Activated CD4-positive, alpha-beta T cell treated with anti-CD3 and anti-CD28 coated beads, Interleukin-2, amount 10 ng/mL, durations not matched to agents 7 days and 5 days (primary cell): ENCODE data around the gene LHB. TPM values are rescaled to one million over a fixed set of nuclear protein-coding genes. Genes with fewer than 3 reads are reported as not detected.
A peak's percentile ranks its signal among the peaks of the same experiment; 100 is the strongest.

Experiments used
- CTCF ChIA-PET: fragments of 350-600 bp; sonication (Branson Sonifier 250); formaldehyde crosslinking; loops from one replicate; lab custom pipeline; 2021; ENCODE audit warnings: antibody characterized with exemption; lab: Charles Lee
- POLR2A ChIA-PET: fragments of 350-600 bp; sonication (Branson Sonifier 250); formaldehyde crosslinking; loops from one replicate; lab custom pipeline; 2021; ENCODE audit warnings: antibody characterized with exemption; lab: Charles Lee
- DNase-seq: peaks from one replicate; pipeline ENCODE4 v3.0.0-alpha.2; 2020
- H3K27ac Mint-ChIP-seq: one replicate; pipeline ENCODE4 v1.8.0; 2021; ENCODE audit warnings: mild to moderate bottlenecking, moderate library complexity, mixed read lengths
- H3K27me3 Mint-ChIP-seq: one replicate; pipeline ENCODE4 v1.8.0; 2021; ENCODE audit warnings: mixed read lengths
- H3K36me3 Mint-ChIP-seq: one replicate; pipeline ENCODE4 v1.8.0; 2021; ENCODE audit warnings: low read depth, mixed read lengths
- H3K4me1 Mint-ChIP-seq: one replicate; pipeline ENCODE4 v1.8.0; 2021; ENCODE audit warnings: mixed read lengths
- H3K4me3 Mint-ChIP-seq: one replicate; pipeline ENCODE4 v1.8.0; 2021; ENCODE audit warnings: mild to moderate bottlenecking, moderate library complexity, mixed read lengths
- H3K9me3 Mint-ChIP-seq: one replicate; pipeline ENCODE4 v1.8.0; 2021; ENCODE audit warnings: mixed read lengths
- microRNA-seq: library from miRNA; unstranded; fragments of <30 nt; microRNA quantifications from one replicate; pipeline ENCODE4 v1.2.0, GENCODE V29; 2021; ENCODE audit warnings: borderline microRNAs expressed, borderline replicate concordance
- total RNA-seq, 2 experiments: library from RNA; stranded (reverse); gene quantifications; one replicate each; pipeline ENCODE4 v1.2.3, GENCODE V29; 2021

LHB gene
- total RNA-seq, 2 experiments from 2014 or later = not detected

DNA sequence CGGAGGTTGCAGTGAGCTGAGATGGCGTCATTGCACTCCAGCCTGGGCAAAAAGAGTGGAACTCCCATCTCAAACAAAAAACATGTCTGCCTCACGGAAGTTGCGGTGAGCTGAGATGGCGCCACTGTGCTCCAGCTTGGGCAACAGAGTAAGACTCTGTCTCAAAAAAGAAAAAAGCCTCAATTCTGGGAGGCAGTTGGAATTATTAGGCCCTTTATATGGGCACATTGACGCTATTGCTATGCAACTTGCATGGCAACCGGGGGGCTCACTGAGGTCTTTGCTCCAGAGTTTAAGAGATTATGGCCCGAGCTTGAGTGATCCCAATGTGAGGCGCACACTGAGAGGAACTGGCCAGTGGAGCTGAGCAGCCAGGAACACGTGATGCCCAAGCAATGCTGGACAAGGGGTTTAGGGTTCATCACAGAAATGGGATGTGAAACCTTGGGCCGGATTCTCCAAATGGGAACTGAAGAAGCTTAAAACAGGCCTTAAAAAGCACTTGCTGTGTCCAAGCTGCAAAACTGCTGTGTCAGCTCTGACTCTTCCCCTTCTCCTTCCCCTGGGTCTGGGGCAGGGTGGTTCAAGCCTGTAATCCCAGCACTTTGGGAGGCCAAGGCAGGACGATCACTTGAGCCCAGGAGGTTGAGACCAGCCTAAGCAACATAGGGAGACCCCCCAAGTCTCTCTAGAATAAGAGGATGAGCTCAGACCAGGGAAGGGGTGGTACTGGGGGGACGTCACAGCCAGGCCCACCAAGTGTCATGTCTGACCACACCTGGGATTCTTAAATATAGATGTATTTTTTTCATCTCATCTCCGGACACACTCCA lies 49.3 kb downstream of the LHB start:
- no peak for DNase-seq

DNA sequence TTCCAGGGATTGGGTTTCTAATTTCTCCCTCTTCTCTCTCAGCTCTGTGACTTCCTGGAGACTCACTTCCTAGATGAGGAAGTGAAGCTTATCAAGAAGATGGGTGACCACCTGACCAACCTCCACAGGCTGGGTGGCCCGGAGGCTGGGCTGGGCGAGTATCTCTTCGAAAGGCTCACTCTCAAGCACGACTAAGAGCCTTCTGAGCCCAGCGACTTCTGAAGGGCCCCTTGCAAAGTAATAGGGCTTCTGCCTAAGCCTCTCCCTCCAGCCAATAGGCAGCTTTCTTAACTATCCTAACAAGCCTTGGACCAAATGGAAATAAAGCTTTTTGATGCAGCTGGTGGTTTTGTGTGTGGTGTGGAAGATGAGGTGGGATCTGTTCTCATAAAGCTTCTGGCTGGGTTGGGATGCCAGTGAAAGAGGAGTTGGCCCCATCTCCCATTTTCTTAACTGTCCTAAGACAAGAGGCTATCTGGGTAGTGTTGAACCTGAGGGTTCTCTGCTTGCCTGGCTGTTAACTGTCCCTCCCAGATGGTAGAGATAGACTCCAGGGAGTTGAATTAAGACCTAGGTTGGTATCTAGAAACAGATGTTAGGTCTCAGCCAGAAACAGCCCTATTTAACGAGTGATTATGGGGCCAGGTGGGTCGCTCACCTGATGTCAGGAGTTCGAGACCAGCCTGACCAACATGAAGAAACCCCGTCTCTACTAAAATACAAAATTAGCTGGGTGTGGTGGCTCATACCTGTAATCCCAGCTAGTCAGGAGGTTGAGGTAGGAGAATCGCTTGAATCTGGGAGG lies 50.1 kb downstream of the LHB start:
- H3K36me3 Mint-ChIP-seq = peaks cover 37% of the 10 kb centered on the region
- H3K4me1 Mint-ChIP-seq = peaks cover 63% of the 10 kb centered on the region
- peak overlapping the region; percentile 90 for H3K4me3 Mint-ChIP-seq
- no peaks in the 10 kb centered on the region for H3K9me3 Mint-ChIP-seq
- no peaks in the 10 kb centered on the region for H3K27me3 Mint-ChIP-seq
- CTCF ChIA-PET = interaction anchor here (0.9 to 3.0 kb wide), 7 partner anchors 10 to 178 kb away, joined by 3 to 13 read pairs (median 5); partner anchors contain the start of genes GYS1, HSD17B14 and RUVBL2
- H3K27ac Mint-ChIP-seq = peak overlapping the region; percentile 97
- no peak for DNase-seq
- POLR2A ChIA-PET = interaction anchor here (0.6 to 0.7 kb wide), 2 partner anchors 27 to 179 kb away, joined by 3 read pairs; partner anchors contain the start of gene RUVBL2

More for the DNA sequence above, 49.3 kb downstream of the LHB start:
- ChIA-PET CTCF (interaction anchor here (0.5 to 3.0 kb wide), 7 partner anchors 9 to 179 kb away, joined by 3 to 13 read pairs (median 3); partner anchors contain the start of genes GYS1 and RUVBL2), POLR2A (interaction anchor here (0.6 to 1.0 kb wide), 3 partner anchors 9 to 26 kb away, joined by 3 to 7 read pairs (median 4); partner anchors contain the start of gene RUVBL2)
- peaks cover 36% of the 10 kb centered on the region for H3K36me3 Mint-ChIP-seq
- no peaks in the 10 kb centered on the region for H3K27me3 Mint-ChIP-seq
- H3K27ac Mint-ChIP-seq = no peak overlapping the region
- peak overlapping the region; percentile 90 for H3K4me3 Mint-ChIP-seq
- H3K4me1 Mint-ChIP-seq = peaks cover 55% of the 10 kb centered on the region
- no peaks in the 10 kb centered on the region for H3K9me3 Mint-ChIP-seq

Small RNA genes lying within 50 kb of the gene (microRNA-seq; reads per million reads assigned to microRNA genes)
- gene MIR6798 = 0.63 reads per million

Other genes with a start within 250 kb of the LHB start
- 10 to 100 TPM; 42.3 to 43.3 TPM for gene BCAT2, start 206.1 kb downstream of the LHB start, total RNA-seq
- under 1 TPM; 0.27 to 0.77 TPM for gene HSD17B14, start 180.6 kb downstream of the LHB start, total RNA-seq
- 1 to 10 TPM; 3.8 to 4.6 TPM for gene PLEKHA4, start 148.5 kb downstream of the LHB start, total RNA-seq
- gene PPP1R15A, start 144.7 kb downstream of the LHB start, total RNA-seq = 10 to 100 TPM; 49.6 to 53.3 TPM
- not detected for gene TULP2, start 118.3 kb downstream of the LHB start, total RNA-seq
- 100 to 1,000 TPM; 231 to 251 TPM for gene NUCB1, start 116.8 kb downstream of the LHB start, total RNA-seq
- 1 to 10 TPM; 3.1 to 3.2 TPM for gene DHDH, start 83.4 kb downstream of the LHB start, total RNA-seq
- gene BAX, start 62.2 kb downstream of the LHB start, total RNA-seq = 100 to 1,000 TPM; 310 to 324 TPM
- 100 to 1,000 TPM; 683 to 880 TPM for gene FTL, start 51.8 kb downstream of the LHB start, total RNA-seq
- 10 to 100 TPM; 55.8 to 60.8 TPM for gene GYS1, start 23.8 kb downstream of the LHB start, total RNA-seq
- gene RUVBL2, start 23.2 kb downstream of the LHB start, total RNA-seq = 10 to 100 TPM; 82.2 to 89.4 TPM
- gene CGB3, start 7.2 kb upstream of the LHB start, total RNA-seq = not detected
- gene CGB2, start 14.8 kb upstream of the LHB start, total RNA-seq = under 1 TPM in 1 of 2 experiments, not detected in 1; 0.47 TPM
- not detected for gene CGB1, start 19.8 kb upstream of the LHB start, total RNA-seq
- not detected for gene CGB5, start 26.8 kb upstream of the LHB start, total RNA-seq
- not detected for gene CGB8, start 32.0 kb upstream of the LHB start, total RNA-seq
- gene CGB7, start 40.7 kb upstream of the LHB start, total RNA-seq = not detected
- not detected for gene NTF4, start 47.7 kb upstream of the LHB start, total RNA-seq
- gene KCNA7, start 55.6 kb upstream of the LHB start, total RNA-seq = not detected
- 100 to 1,000 TPM; 234 to 249 TPM for gene SNRNP70, start 68.4 kb upstream of the LHB start, total RNA-seq
- gene LIN7B, start 97.3 kb upstream of the LHB start, total RNA-seq = 1 to 10 TPM; 5.6 TPM
- gene C19orf73, start 102.1 kb upstream of the LHB start, total RNA-seq = 1 to 10 TPM; 1.0 to 1.3 TPM
- gene PPFIA3, start 102.5 kb upstream of the LHB start, total RNA-seq = 1 to 10 TPM; 1.6 TPM
- gene HRC, start 138.3 kb upstream of the LHB start, total RNA-seq = not detected
- gene TRPM4, start 140.7 kb upstream of the LHB start, total RNA-seq = under 1 TPM; 0.25 to 0.33 TPM